Loucy (cell line): ENCODE measurements around the gene SLC22A16.

Experiments used
- EZH2phosphoT487 ChIP-seq: fragments of 200-600 bp; IDR thresholded peaks from 2 replicates; pipeline ENCODE4 v1.6.1; 2018; ENCODE audit warnings: antibody characterized with exemption, mild to moderate bottlenecking, moderate library complexity, borderline replicate concordance
- TF ChIP-seq, protein P1 (sequence below): fragments of 200-600 bp; sonication (generic); conservative IDR thresholded peaks from 2 replicates; pipeline ENCODE4 v1.5.1; 2014; ENCODE audit warnings: mild to moderate bottlenecking, antibody characterized with exemption, low read length

DNA sequence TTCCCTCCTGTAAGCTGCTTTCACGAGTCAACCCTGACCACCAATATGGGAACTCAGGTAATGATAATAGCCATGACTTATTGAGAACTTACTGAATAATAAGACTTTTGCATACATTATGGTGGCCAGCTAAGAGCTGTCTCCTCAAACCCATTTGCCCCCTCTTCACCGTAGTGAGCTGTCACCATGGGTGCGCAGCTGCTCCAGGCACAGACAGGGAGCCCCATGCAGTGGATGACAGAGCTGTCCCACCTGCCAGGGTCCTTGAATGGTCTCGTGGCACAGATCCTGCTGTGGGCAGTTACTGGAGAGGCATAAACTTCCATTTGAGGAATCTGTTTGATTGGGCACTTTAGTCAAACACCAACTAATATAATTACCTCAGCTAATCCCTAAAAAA is 1.9 kb downstream of the SLC22A16 start:
- TF ChIP-seq, protein P1, sequence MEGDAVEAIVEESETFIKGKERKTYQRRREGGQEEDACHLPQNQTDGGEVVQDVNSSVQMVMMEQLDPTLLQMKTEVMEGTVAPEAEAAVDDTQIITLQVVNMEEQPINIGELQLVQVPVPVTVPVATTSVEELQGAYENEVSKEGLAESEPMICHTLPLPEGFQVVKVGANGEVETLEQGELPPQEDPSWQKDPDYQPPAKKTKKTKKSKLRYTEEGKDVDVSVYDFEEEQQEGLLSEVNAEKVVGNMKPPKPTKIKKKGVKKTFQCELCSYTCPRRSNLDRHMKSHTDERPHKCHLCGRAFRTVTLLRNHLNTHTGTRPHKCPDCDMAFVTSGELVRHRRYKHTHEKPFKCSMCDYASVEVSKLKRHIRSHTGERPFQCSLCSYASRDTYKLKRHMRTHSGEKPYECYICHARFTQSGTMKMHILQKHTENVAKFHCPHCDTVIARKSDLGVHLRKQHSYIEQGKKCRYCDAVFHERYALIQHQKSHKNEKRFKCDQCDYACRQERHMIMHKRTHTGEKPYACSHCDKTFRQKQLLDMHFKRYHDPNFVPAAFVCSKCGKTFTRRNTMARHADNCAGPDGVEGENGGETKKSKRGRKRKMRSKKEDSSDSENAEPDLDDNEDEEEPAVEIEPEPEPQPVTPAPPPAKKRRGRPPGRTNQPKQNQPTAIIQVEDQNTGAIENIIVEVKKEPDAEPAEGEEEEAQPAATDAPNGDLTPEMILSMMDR: no peak
- no peak for TF ChIP-seq EZH2phosphoT487
